GM12878 (cell line): ENCODE results near the gene ABHD2. TPM values are rescaled to one million over a fixed set of nuclear protein-coding genes. Genes with fewer than 3 reads are reported as not detected.

Experiments used
- ATAC-seq: fragments of 200-7000 bp; cut with Tn5 transposase; 3 replicates; pipeline ENCODE4 v1.9.1; 2020; ENCODE audit warnings: mild to moderate bottlenecking, moderate library complexity
- BruUV-seq: library from RNA; stranded (reverse); fragments of 400-500 nt; replicated peaks from 2 replicates; lab custom pipeline; 2021; lab: Mats Ljungman, UMichigan
- CTCF ChIA-PET: fragments of 300-600 bp; sonication (Branson Sonifier 250); formaldehyde crosslinking; extraction: SDS; loops from one replicate; lab custom pipeline; 2021; ENCODE audit warnings: inconsistent platforms; lab: Yijun Ruan, JAX
- POLR2A ChIA-PET: fragments of 350-600 bp; formaldehyde crosslinking; extraction: SDS; loops from one replicate; lab custom pipeline; 2021; ENCODE audit warnings: inconsistent platforms; lab: Charles Lee
- RAD21 ChIA-PET: fragments of 300-600 bp; sonication (Branson Sonifier 250); formaldehyde crosslinking; loops from one replicate; lab custom pipeline; 2023; ENCODE audit warnings: antibody characterized with exemption; ENCODE audit not compliant: unreplicated experiment; lab: Charles Lee
- SMC1A ChIA-PET: fragments of 300-600 bp; sonication (Branson Sonifier 250); formaldehyde crosslinking; loops from one replicate; lab custom pipeline; 2023; ENCODE audit not compliant: unreplicated experiment, uncharacterized antibody; lab: Charles Lee
- DNase-seq: peaks from one replicate; pipeline ENCODE4 v3.0.0-alpha.2; 2011; ENCODE audit warnings: low read depth, low spot score
- FAIRE-seq: peaks from 3 replicates; lab custom pipeline; 2011; peaks lifted over from hg19 to GRCh38; lab: Jason Lieb, UNC
- H2AFZ ChIP-seq: 2 replicates; pipeline ENCODE4 v1.6.0; 2011; ENCODE audit warnings: low read depth, low read length, control low read depth; ENCODE audit not compliant: control insufficient read depth
- H3K27ac ChIP-seq: 2 replicates; pipeline ENCODE4 v1.5.1; 2011; ENCODE audit warnings: control low read depth; ENCODE audit not compliant: control insufficient read depth, insufficient read depth
- H3K27me3 ChIP-seq, 2 experiments: replicated peaks in 1 of 2; 2 replicates each; pipeline versions ENCODE4 v1.6.0 to v1.6.1; 2011; ENCODE audit warnings: low read length in 1 of 2; ENCODE audit not compliant: control insufficient read depth in 2 of 2, insufficient read depth in 2 of 2
- H3K36me3 ChIP-seq, 2 experiments: 2 replicates each; pipeline ENCODE4 v1.5.1; 2011; ENCODE audit warnings: low read length in 1 of 2; ENCODE audit not compliant: control insufficient read depth in 2 of 2, insufficient read depth in 2 of 2
- H3K4me1 ChIP-seq: 2 replicates; pipeline ENCODE4 v1.6.1; 2011; ENCODE audit warnings: mild to moderate bottlenecking, low read length, moderate library complexity, mixed read lengths; ENCODE audit not compliant: control insufficient read depth, insufficient read depth
- H3K4me2 ChIP-seq: 2 replicates; pipeline ENCODE4 v1.6.0; 2011; ENCODE audit warnings: control low read depth; ENCODE audit not compliant: control insufficient read depth, insufficient read depth
- H3K4me3 ChIP-seq: fragments of 200-600 bp; sonication (generic); 2 replicates; pipeline ENCODE4 v1.5.1; 2016
- H3K79me2 ChIP-seq: 2 replicates; pipeline ENCODE4 v1.6.0; 2011; ENCODE audit warnings: low read length; ENCODE audit not compliant: control insufficient read depth, insufficient read depth
- H3K9ac ChIP-seq: 2 replicates; pipeline ENCODE4 v1.8.0; 2011; ENCODE audit warnings: low read length, control low read depth, mixed read lengths; ENCODE audit not compliant: control insufficient read depth, insufficient read depth
- H3K9me3 ChIP-seq: replicated peaks from 3 replicates; pipeline ENCODE4 v1.5.1; 2011; ENCODE audit warnings: mild to moderate bottlenecking, low read length; ENCODE audit not compliant: control insufficient read depth, insufficient read depth
- H4K20me1 ChIP-seq: 2 replicates; pipeline ENCODE4 v1.6.0; 2011; ENCODE audit not compliant: control insufficient read depth, insufficient read depth
- BHLHE40 ChIP-seq, 2 experiments: fragments of 450-650 bp in 1 of 2; IDR thresholded peaks; 2 replicates each; pipeline ENCODE4 v1.6.1; 2011 to 2017; ENCODE audit warnings: low read depth in 2 of 2, borderline replicate concordance in 1 of 2, improper control_type of control experiment in 1 of 2, low read length in 1 of 2, mild to moderate bottlenecking in 1 of 2
- E2F8 ChIP-seq: fragments of 450-650 bp; IDR thresholded peaks from 2 replicates; pipeline ENCODE4 v1.6.1; 2018; ENCODE audit warnings: mild to moderate bottlenecking, low read depth, moderate library complexity; ENCODE audit not compliant: partially characterized antibody
- FOXM1 ChIP-seq: IDR thresholded peaks from 2 replicates; pipeline ENCODE4 v1.6.1; 2012; ENCODE audit warnings: low read depth, mild to moderate bottlenecking, inconsistent platforms, low read length, moderate library complexity
- WGBS: methylation state at CpG from one replicate; pipeline ENCODE4 v1.1.6; 2016; ENCODE audit warnings: low lambda C conversion rate; ENCODE audit not compliant: insufficient replicate concordance, insufficient coverage; ENCODE audit errors: missing lambda C conversion rate; 5-methylcytosine and 5-hydroxymethylcytosine counted together
- in situ Hi-C: fragments of 300-500 bp; cut with MboI; formaldehyde crosslinking; loops from 9 replicates; pipeline ENCODE4 v1.14.3; 2018; ENCODE audit warnings: mixed read lengths
- intact Hi-C: fragments of 100-400 bp; cut with micrococcal nuclease; formaldehyde crosslinking; loops from one replicate; pipeline ENCODE4 v1.14.2; 2022; ENCODE audit not compliant: unreplicated experiment
- polyA plus RNA-seq, 11 experiments: library from polyadenylated mRNA; depleted of rRNA in 4 of 11; unstranded in 6 of 11; stranded (reverse) in 5 of 11; fragments of >200 nt; fragmentation: Nextera tagmentation in 4 of 11; fragmentation: Illumina TruSeq in 1 of 11; extraction: Ambion mirVana in 4 of 11; extraction: Trizol in 1 of 11; gene quantifications; 1 replicate in 1 of 11; 2 replicates in 10 of 11; pipeline versions ENCODE4 v1.2.1 to v1.2.3, GENCODE V29; 2011 to 2016; ENCODE audit warnings: inconsistent platforms in 2 of 11, missing spikeins in 2 of 11, low read depth in 1 of 11
- total RNA-seq, 4 experiments: library from RNA; depleted of rRNA in 3 of 4; stranded (reverse); fragments of >200 nt in 3 of 4; fragmentation: Illumina TruSeq in 1 of 4; extraction: Trizol in 1 of 4; gene quantifications; 2 replicates each; pipeline versions ENCODE4 v1.2.1 to v1.2.3, GENCODE V29; 2013 to 2021

ABHD2 gene
- total and polyA plus RNA-seq, 10 of the 15 experiments (the other 5 are each of a cell fraction or from before 2014, with no cell fraction given): 1.2 to 33.6 (median 20.4) TPM

GRCh38 chr15:89170364-89170763 lies 82.1 kb downstream of the ABHD2 start:
- WGBS: 98% methylated on average over 3 of the region's 3 CpGs
- ATAC-seq (no peak), FAIRE-seq (no peak), DNase-seq (no peak)
- in situ Hi-C loops: no loop called here
- no peak overlapping the region for H3K4me2 ChIP-seq
- no peaks in the 10 kb centered on the region for H3K27me3 ChIP-seq
- ChIA-PET CTCF (interaction anchor here (0.9 to 11.1 kb wide), 13 partner anchors 10 to 266 kb away, joined by 3 to 339 read pairs (median 10); partner anchors contain the start of gene ABHD2), RAD21 (interaction anchor here (6.9 kb wide), 1 partner anchor 112 kb away, joined by 62 read pairs; no protein-coding TSS in a partner anchor), POLR2A (no interaction called here)
- H3K27ac ChIP-seq: no peak overlapping the region
- no peaks in the 10 kb centered on the region for H3K79me2 ChIP-seq
- peaks cover 18% of the 10 kb centered on the region for H3K4me1 ChIP-seq
- H3K9ac ChIP-seq: no peak overlapping the region
- no TSS peak for BruUV-seq
- TF ChIP-seq BHLHE40 (IDR thresholded peaks at IDR 0.05; ENCODE audit: borderline replicate concordance in 1 of 2, low read depth in 2 of 2, low read length in 1 of 2): no peak
- no peak for TF ChIP-seq FOXM1
- TF ChIP-seq E2F8: no peak
- TF ChIP-seq, all 136 proteins: peak for 0
- H4K20me1 ChIP-seq: no peaks in the 10 kb centered on the region
- SMC1A ChIA-PET: interaction anchor here (1.8 to 4.9 kb wide), 2 partner anchors 71 to 111 kb away, joined by 5 to 61 read pairs; no protein-coding TSS in a partner anchor
- peaks cover 0 to 7% of the 10 kb centered on the region in 2 experiments; a peak in 3 of 4 replicates for H3K36me3 ChIP-seq
- H3K9me3 ChIP-seq: no peaks in the 10 kb centered on the region
- intact Hi-C loops: no loop called here
- no peak overlapping the region for H3K4me3 ChIP-seq
- no peak overlapping the region for H2AFZ ChIP-seq
